Vagina (tissue), 2 donors: ENCODE measurements around the gene APBA3. TPM values are rescaled to one million over a fixed set of nuclear protein-coding genes. Genes with fewer than 3 reads are reported as not detected.

Experiments used
- DNase-seq, 2 donors: peaks; one replicate each; pipeline ENCODE4 v3.0.0-alpha.2; 2017; ENCODE audit errors: extremely low spot score in 2 of 2
- H3K27ac ChIP-seq: fragments of 200-600 bp; sonication (generic); one replicate; pipeline ENCODE4 v1.5.1; 2019
- H3K27me3 ChIP-seq: fragments of 200-600 bp; sonication (generic); one replicate; pipeline ENCODE4 v1.5.1; 2019
- H3K36me3 ChIP-seq, 2 donors: fragments of 200-600 bp; sonication (generic); one replicate each; pipeline ENCODE4 v1.5.1; 2017 to 2019
- H3K4me1 ChIP-seq: fragments of 200-600 bp; sonication (generic); one replicate; pipeline ENCODE4 v1.5.1; 2019
- H3K4me3 ChIP-seq, 2 donors: fragments of 200-600 bp; sonication (generic); 1 replicate in 1 of 2; 2 replicates in 1 of 2; pipeline ENCODE4 v1.5.1; 2016 to 2019
- H3K9me3 ChIP-seq: fragments of 200-600 bp; sonication (generic); one replicate; pipeline ENCODE4 v1.5.1; 2019
- POLR2A ChIP-seq, 2 donors: fragments of 450-650 bp; IDR thresholded peaks; one replicate each; pipeline ENCODE4 v1.6.1; 2017; ENCODE audit warnings: antibody characterized with exemption in 2 of 2, mild to moderate bottlenecking in 2 of 2, moderate library complexity in 2 of 2
- POLR2AphosphoS5 ChIP-seq, 2 donors: sonication (generic); formaldehyde crosslinking; IDR thresholded peaks; one replicate each; pipeline ENCODE4 v1.9.0; 2017; ENCODE audit warnings: antibody characterized with exemption in 2 of 2, mild to moderate bottlenecking in 2 of 2, low read depth in 1 of 2; ENCODE audit not compliant: insufficient read depth in 1 of 2
- intact Hi-C: fragments of 100-400 bp; cut with DNase I; formaldehyde crosslinking; loops from one replicate; pipeline ENCODE4 v1.15.1; 2023
- total RNA-seq: library from RNA; depleted of rRNA; stranded (reverse); fragments of >200 nt; gene quantifications from one replicate; pipeline ENCODE4 v1.2.3, GENCODE V29; 2016
- TF ChIP-seq, protein P1 (sequence below), 3 experiments: fragments of 450-650 bp in 2 of 3; fragments of 200-600 bp in 1 of 3; sonication (generic) in 1 of 3; IDR thresholded peaks; one replicate each; pipeline ENCODE4 v1.5.1; 2017 to 2019; ENCODE audit warnings: antibody characterized with exemption in 3 of 3, mild to moderate bottlenecking in 2 of 3, moderate library complexity in 2 of 3

Gene APBA3
- total RNA-seq, 1 donor from 2014 or later = 46.2 TPM

DNA sequence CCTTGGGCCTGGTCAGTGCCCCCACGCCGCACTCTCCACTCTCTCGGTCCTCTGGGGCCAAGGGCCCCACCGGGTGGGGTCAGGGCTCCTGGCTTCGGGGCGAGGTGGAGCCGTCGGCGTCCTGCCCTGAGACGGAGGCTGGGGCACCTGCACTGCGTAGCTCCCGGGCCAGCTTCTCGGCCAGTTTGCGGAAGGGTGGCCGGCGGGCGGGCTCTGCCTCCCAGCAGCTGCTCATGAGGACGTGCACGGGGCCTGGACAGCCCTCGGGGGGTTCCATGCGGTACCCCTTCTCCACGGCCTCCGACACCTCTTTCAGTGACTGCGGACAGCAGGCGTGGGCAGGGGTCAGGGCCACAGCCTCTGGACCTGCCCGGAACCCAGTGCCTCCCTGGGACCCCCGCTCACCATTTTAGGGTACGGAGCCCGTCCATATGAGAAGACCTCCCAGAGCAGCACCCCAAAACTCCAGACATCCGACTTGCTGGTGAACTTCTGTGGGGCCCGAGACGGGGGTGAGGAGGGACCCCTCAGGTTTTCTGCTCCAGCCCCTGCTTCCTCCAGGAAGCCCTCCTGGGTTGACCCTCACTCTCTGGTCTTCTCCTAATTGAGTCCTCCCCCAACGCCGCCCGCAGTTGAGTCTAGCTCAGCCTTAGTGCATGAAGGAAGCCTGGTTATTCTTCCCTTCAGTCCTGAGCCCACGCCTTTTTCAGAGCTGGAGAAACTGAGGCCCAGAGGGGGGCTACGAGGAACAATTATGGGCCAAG is 16.8 kb upstream of the APBA3 start:
- Histone ChIP-seq H3K9me3 (peaks cover 10% of the 10 kb centered on the region), H3K27me3 (no peaks in the 10 kb centered on the region), H3K4me1 (no peaks in the 10 kb centered on the region), H3K36me3 (no peaks in the 10 kb centered on the region), H3K27ac (no peak overlapping the region), H3K4me3 (no peak overlapping the region)
- DNase-seq = peak in 1 of 2 donors; percentile 82
- TF ChIP-seq POLR2A (IDR thresholded peaks at IDR 0.05) (no peak), POLR2AphosphoS5 (IDR thresholded peaks at IDR 0.05; ENCODE audit: insufficient read depth in 1 of 2, low read depth in 1 of 2) (no peak)
- TF ChIP-seq, protein P1, sequence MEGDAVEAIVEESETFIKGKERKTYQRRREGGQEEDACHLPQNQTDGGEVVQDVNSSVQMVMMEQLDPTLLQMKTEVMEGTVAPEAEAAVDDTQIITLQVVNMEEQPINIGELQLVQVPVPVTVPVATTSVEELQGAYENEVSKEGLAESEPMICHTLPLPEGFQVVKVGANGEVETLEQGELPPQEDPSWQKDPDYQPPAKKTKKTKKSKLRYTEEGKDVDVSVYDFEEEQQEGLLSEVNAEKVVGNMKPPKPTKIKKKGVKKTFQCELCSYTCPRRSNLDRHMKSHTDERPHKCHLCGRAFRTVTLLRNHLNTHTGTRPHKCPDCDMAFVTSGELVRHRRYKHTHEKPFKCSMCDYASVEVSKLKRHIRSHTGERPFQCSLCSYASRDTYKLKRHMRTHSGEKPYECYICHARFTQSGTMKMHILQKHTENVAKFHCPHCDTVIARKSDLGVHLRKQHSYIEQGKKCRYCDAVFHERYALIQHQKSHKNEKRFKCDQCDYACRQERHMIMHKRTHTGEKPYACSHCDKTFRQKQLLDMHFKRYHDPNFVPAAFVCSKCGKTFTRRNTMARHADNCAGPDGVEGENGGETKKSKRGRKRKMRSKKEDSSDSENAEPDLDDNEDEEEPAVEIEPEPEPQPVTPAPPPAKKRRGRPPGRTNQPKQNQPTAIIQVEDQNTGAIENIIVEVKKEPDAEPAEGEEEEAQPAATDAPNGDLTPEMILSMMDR (IDR thresholded peaks at IDR 0.05) = no peak
- intact Hi-C loops = no loop called here

DNA sequence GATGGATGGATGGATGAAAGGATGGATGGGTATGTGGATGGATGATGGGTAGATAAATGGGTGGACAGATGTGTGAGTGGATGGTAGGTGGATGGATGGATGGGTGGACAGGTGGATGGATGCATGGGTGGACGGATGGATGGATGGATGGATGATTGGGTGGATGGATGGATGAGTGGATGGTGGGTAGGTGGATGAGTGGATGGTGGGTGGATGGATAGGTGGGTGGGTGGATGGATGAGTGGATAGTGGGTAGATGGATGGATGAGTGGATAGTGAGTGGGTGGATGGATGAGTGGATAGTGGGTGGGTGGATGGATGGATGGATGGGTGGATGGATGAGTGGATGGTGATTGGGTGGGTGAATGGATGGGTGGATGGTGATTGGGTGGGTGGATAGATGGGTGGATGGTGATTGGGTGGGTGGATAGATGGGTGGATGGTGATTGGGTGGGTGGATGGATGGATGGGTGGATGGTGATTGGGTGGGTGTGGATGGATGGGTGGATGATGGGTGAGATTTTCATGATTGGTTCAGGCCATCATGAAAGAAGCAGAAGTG is 15.1 kb upstream of the APBA3 start:
- Histone ChIP-seq H3K4me1 (no peaks in the 10 kb centered on the region), H3K9me3 (peaks cover 4% of the 10 kb centered on the region), H3K27me3 (no peaks in the 10 kb centered on the region), H3K4me3 (no peak overlapping the region), H3K27ac (no peak overlapping the region), H3K36me3 (no peaks in the 10 kb centered on the region)
- no peak for DNase-seq
- intact Hi-C loops = no loop called here
- TF ChIP-seq POLR2A (IDR thresholded peaks at IDR 0.05) (no peak), POLR2AphosphoS5 (IDR thresholded peaks at IDR 0.05; ENCODE audit: insufficient read depth in 1 of 2, low read depth in 1 of 2) (no peak)
- TF ChIP-seq, protein P1 (IDR thresholded peaks at IDR 0.05) = no peak

GRCh38 chr19:3775831-3776230 is 14.3 kb upstream of the APBA3 start:
- Histone ChIP-seq H3K4me1 (no peaks in the 10 kb centered on the region), H3K27ac (no peak overlapping the region), H3K9me3 (no peaks in the 10 kb centered on the region), H3K27me3 (no peaks in the 10 kb centered on the region), H3K36me3 (no peaks in the 10 kb centered on the region), H3K4me3 (no peak overlapping the region)
- intact Hi-C loops = no loop called here
- DNase-seq = no peak
- TF ChIP-seq POLR2AphosphoS5 (IDR thresholded peaks at IDR 0.05; ENCODE audit: insufficient read depth in 1 of 2, low read depth in 1 of 2) (no peak), POLR2A (IDR thresholded peaks at IDR 0.05) (no peak)
- TF ChIP-seq, protein P1 (IDR thresholded peaks at IDR 0.05) = no peak

- H3K4me1 ChIP-seq = no peaks in the 10 kb centered on the region
- no peak overlapping the region for H3K4me3 ChIP-seq
- no peaks in the 10 kb centered on the region for H3K27me3 ChIP-seq
- no peak overlapping the region for H3K27ac ChIP-seq
- DNase-seq = no peak
- TF ChIP-seq POLR2AphosphoS5 (IDR thresholded peaks at IDR 0.05; ENCODE audit: insufficient read depth in 1 of 2, low read depth in 1 of 2) = no peak
- TF ChIP-seq, protein P1 (IDR thresholded peaks at IDR 0.05) = no peak
- no peak for TF ChIP-seq POLR2A (IDR thresholded peaks at IDR 0.05)
- intact Hi-C loops = no loop called here
- H3K36me3 ChIP-seq = no peaks in the 10 kb centered on the region
- no peaks in the 10 kb centered on the region for H3K9me3 ChIP-seq
Measured at GRCh38 chr19:3775374-3775711, 13.9 kb upstream of the APBA3 start.
